ENCODE data around the gene NPLOC4.

Gene NPLOC4

GRCh38 chr17:81550285-81550684, 86.6 kb downstream of the NPLOC4 start:
- H3K4me3 Mint-ChIP-seq, result peak overlapping the region; percentile 91
- no peaks in the 10 kb centered on the region for H3K9me3 Mint-ChIP-seq
- no peak overlapping the region for H3K27ac Mint-ChIP-seq

DNA sequence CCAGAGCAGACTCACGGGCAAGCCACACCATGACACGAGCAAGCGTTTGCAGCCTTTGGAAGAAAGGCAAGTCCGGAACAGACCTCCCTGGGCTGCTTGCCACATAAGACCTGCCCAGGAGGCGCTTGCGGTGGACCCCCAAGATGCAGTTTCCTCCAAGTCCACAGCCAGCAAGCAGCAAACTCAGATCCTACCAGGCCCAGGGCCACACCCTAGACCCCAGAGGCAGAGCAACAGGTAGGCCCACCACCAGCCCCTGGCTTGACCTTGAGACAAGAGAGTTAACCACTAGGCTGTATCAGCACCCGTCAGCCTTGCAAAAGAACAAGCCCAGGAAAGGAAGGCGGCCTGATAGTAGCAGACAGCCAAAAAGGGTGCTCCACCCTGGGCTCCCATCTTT, 87.1 kb downstream of the NPLOC4 start:
- no peak overlapping the region for H3K27ac Mint-ChIP-seq
- no peaks in the 10 kb centered on the region for H3K9me3 Mint-ChIP-seq
- peaks cover 22% of the 10 kb centered on the region for H3K36me3 Mint-ChIP-seq (ENCODE audit: low read depth)
- H3K4me3 Mint-ChIP-seq, result peak overlapping the region; percentile 54
- no peak for TF ChIP-seq CTCF (IDR thresholded peaks at IDR 0.05)
- DNase-seq, result no peak
- H3K27me3 Mint-ChIP-seq (ENCODE audit: low read depth, poor library complexity), result no peaks in the 10 kb centered on the region
- peaks cover 44% of the 10 kb centered on the region for H3K4me1 Mint-ChIP-seq

More at GRCh38 chr17:81550285-81550684, 86.6 kb downstream of the NPLOC4 start:
- no peak for TF ChIP-seq CTCF (IDR thresholded peaks at IDR 0.05)
- no peak for DNase-seq
- peaks cover 22% of the 10 kb centered on the region for H3K36me3 Mint-ChIP-seq (ENCODE audit: low read depth)
- no peaks in the 10 kb centered on the region for H3K27me3 Mint-ChIP-seq (ENCODE audit: low read depth, poor library complexity)
- peaks cover 44% of the 10 kb centered on the region for H3K4me1 Mint-ChIP-seq

DNA sequence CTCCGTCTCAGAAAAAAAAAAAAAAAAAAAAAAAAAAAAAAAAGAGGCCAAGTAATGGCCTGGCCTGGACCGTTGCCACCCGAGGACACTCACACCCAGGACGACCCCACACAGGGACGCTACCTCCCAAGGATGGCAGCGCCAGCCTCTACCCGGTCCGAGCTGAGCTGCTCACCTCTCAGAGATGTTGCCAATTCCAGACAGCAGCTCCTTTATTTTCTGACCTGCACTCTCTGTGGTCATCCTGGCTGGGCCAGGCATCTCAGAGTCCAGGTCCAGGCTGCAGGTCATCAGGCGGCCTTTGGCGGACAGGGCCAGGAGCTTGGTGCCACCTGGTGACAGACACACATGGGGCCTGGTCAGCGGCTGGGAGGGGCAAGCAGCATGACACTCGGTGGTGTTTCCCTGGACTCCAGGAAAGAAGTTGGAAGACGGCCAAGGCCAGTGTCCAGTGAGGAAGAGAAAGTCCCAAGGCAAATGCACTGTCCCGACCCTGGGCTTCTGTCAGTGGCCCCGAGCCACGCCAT, 87.8 kb downstream of the NPLOC4 start:
- H3K36me3 Mint-ChIP-seq (ENCODE audit: low read depth), result peaks cover 22% of the 10 kb centered on the region
- no peak for DNase-seq
- no peaks in the 10 kb centered on the region for H3K27me3 Mint-ChIP-seq (ENCODE audit: low read depth, poor library complexity)
- peak overlapping the region; percentile 54 for H3K4me3 Mint-ChIP-seq
- H3K4me1 Mint-ChIP-seq, result peaks cover 40% of the 10 kb centered on the region
- H3K9me3 Mint-ChIP-seq, result no peaks in the 10 kb centered on the region
- TF ChIP-seq CTCF (IDR thresholded peaks at IDR 0.05), result no peak
- H3K27ac Mint-ChIP-seq, result no peak overlapping the region

- no peak for DNase-seq
- H3K27me3 Mint-ChIP-seq (ENCODE audit: low read depth, poor library complexity), result no peaks in the 10 kb centered on the region
- H3K4me3 Mint-ChIP-seq, result no peak overlapping the region
- H3K4me1 Mint-ChIP-seq, result peaks cover 27% of the 10 kb centered on the region
- no peak overlapping the region for H3K27ac Mint-ChIP-seq
- TF ChIP-seq CTCF (IDR thresholded peaks at IDR 0.05), result no peak
- H3K9me3 Mint-ChIP-seq, result no peaks in the 10 kb centered on the region
- peaks cover 22% of the 10 kb centered on the region for H3K36me3 Mint-ChIP-seq (ENCODE audit: low read depth)
These were observed 89.3 kb downstream of the NPLOC4 start for GRCh38 chr17:81547614-81547982.

DNA sequence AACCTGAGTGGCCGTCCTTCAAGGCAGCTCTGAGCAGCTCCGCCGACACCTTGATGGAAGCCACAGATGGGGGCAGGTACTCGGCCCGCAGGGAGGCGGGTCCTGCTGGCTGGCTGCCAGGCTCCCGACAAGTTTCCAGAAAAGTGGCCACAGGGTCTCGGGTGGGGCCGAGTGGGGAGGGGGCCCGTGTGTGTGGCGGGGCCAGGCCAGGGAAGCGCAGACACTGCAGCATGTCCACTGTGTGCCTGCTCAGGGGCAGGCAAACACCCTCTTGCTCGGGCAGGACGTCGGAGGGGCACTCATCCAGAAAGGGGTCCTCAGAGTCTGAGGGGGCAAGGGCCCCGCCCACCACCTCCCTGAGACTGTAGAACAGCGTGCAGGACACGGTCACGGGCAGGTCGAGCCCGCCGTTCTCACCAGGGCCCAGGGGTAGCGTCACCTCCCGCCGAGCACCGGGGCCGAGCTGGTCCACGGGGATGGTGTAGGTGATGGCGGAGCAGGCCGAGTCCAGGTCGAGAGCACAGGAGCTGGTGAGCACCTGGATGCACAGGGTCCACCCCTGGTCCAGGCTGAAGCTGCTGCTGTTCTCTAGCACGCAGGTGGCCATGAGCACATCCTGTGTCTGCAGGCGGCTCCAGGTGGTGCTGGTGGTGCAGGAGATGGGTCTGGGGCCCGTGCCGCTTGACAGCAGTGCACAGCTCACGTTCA, 89.9 kb downstream of the NPLOC4 start:
- Mint-ChIP-seq H3K27me3 (ENCODE audit: low read depth, poor library complexity) (no peaks in the 10 kb centered on the region), H3K9me3 (no peaks in the 10 kb centered on the region), H3K4me3 (no peak overlapping the region), H3K27ac (no peak overlapping the region), H3K4me1 (peaks cover 27% of the 10 kb centered on the region), H3K36me3 (ENCODE audit: low read depth) (peaks cover 22% of the 10 kb centered on the region)
- no peak for DNase-seq
- no peak for TF ChIP-seq CTCF (IDR thresholded peaks at IDR 0.05)

All from nephron progenitor cell (in vitro differentiated cells).